Muscle layer of duodenum (tissue), 2 donors: ENCODE results near the gene TMIGD2.
"Not testable (repeated sequence)": the region's sequence is repeated elsewhere in the genome, so short reads cannot be mapped to it uniquely, and the experiment has no call there.

Source experiments
- H3K27ac ChIP-seq: one replicate; pipeline ENCODE4 v1.7.0; 2013; ENCODE audit warnings: mild to moderate bottlenecking, low read length
- H3K27me3 ChIP-seq: one replicate; pipeline ENCODE4 v1.7.0; 2013; ENCODE audit warnings: low read depth, mild to moderate bottlenecking, control low read depth, low read length
- H3K36me3 ChIP-seq, 2 donors: one replicate each; pipeline ENCODE4 v1.7.0; 2013; ENCODE audit warnings: low read length in 2 of 2, control low read depth in 1 of 2, mild to moderate bottlenecking in 1 of 2; ENCODE audit not compliant: insufficient read depth in 2 of 2, control insufficient read depth in 1 of 2
- H3K4me1 ChIP-seq, 2 donors: one replicate each; pipeline ENCODE4 v1.7.0; 2013; ENCODE audit warnings: low read length in 2 of 2, mild to moderate bottlenecking in 2 of 2, control low read depth in 1 of 2, moderate library complexity in 1 of 2; ENCODE audit not compliant: insufficient read depth in 2 of 2, control insufficient read depth in 1 of 2
- H3K4me3 ChIP-seq, 2 donors: one replicate each; pipeline ENCODE4 v1.7.0; 2013; ENCODE audit warnings: low read length in 2 of 2, low read depth in 1 of 2, mild to moderate bottlenecking in 1 of 2
- H3K9me3 ChIP-seq, 2 donors: one replicate each; pipeline ENCODE4 v1.7.0; 2013; ENCODE audit warnings: low read length in 2 of 2, control low read depth in 1 of 2, mild to moderate bottlenecking in 1 of 2; ENCODE audit not compliant: control insufficient read depth in 1 of 2
- donor health status: healthy.

TMIGD2 gene

GRCh38 chr19:4338441-4339355 lies 36.5 kb upstream of the TMIGD2 start, which contains the start of gene STAP2:
Gene STAP2, minus strand, starts transcription at chr19:4338827. Its CDS starts 74 bp downstream, at chr19:4338753.
- Histone ChIP-seq H3K27ac (peak within 1 kb of the TSS; percentile 61), H3K9me3 (no peaks in the 10 kb centered on the region), H3K27me3 (no peaks in the 10 kb centered on the region)

GRCh38 chr19:4337906-4338440 lies 35.8 kb upstream of the TMIGD2 start:
- Histone ChIP-seq H3K9me3 (no peaks in the 10 kb centered on the region), H3K4me3 (peak overlapping the region; percentile 53 to 55), H3K4me1 (peaks cover 0 to 4% of the 10 kb centered on the region in 2 donors), H3K27ac (peak overlapping the region; percentile 61), H3K27me3 (no peaks in the 10 kb centered on the region), H3K36me3 (no peaks in the 10 kb centered on the region)

More at GRCh38 chr19:4338441-4339355, 36.5 kb upstream of the TMIGD2 start, which contains the start of gene STAP2:
- Histone ChIP-seq H3K36me3 (no peaks in the 10 kb centered on the region), H3K4me3 (peak within 1 kb of the TSS; percentile 53 to 55), H3K4me1 (peaks cover 0 to 4% of the 10 kb centered on the region in 2 donors)

GRCh38 chr19:4334929-4335570 lies 32.9 kb upstream of the TMIGD2 start:
- no peaks in the 10 kb centered on the region for H3K4me1 ChIP-seq
- no peaks in the 10 kb centered on the region for H3K9me3 ChIP-seq
- H3K27ac ChIP-seq, result no peak overlapping the region
- no peaks in the 10 kb centered on the region for H3K36me3 ChIP-seq
- H3K27me3 ChIP-seq, result no peaks in the 10 kb centered on the region
- H3K4me3 ChIP-seq, result no peak overlapping the region

GRCh38 chr19:4329858-4330257 lies 27.7 kb upstream of the TMIGD2 start:
- H3K9me3 ChIP-seq, result no peaks in the 10 kb centered on the region
- no peak overlapping the region for H3K4me3 ChIP-seq
- H3K27me3 ChIP-seq, result no peaks in the 10 kb centered on the region
- peaks cover 3 to 20% of the 10 kb centered on the region in 2 donors for H3K4me1 ChIP-seq
- H3K27ac ChIP-seq, result no peak overlapping the region
- no peaks in the 10 kb centered on the region for H3K36me3 ChIP-seq

- not testable (repeated sequence) for H3K27me3 ChIP-seq, H3K9me3 ChIP-seq, H3K36me3 ChIP-seq, H3K27ac ChIP-seq
- H3K4me3 ChIP-seq, result peak overlapping the region; percentile 42 to 54
- H3K4me1 ChIP-seq, result peaks cover 3 to 20% of the 10 kb centered on the region in 2 donors
Observed at GRCh38 chr19:4328991-4329681, 26.9 kb upstream of the TMIGD2 start.

GRCh38 chr19:4328243-4328990 lies 26.2 kb upstream of the TMIGD2 start:
- Histone ChIP-seq H3K4me1 (peaks cover 3 to 20% of the 10 kb centered on the region in 2 donors), H3K27ac (no peak overlapping the region), H3K9me3 (no peaks in the 10 kb centered on the region), H3K4me3 (peak overlapping the region; percentile 53 to 54), H3K27me3 (no peaks in the 10 kb centered on the region), H3K36me3 (no peaks in the 10 kb centered on the region)

- Histone ChIP-seq H3K4me3 (peak overlapping the region; percentile 24 to 53), H3K9me3 (no peaks in the 10 kb centered on the region), H3K27me3 (no peaks in the 10 kb centered on the region), H3K36me3 (no peaks in the 10 kb centered on the region), H3K4me1 (peaks cover 3 to 20% of the 10 kb centered on the region in 2 donors), H3K27ac (no peak overlapping the region)
Observed at GRCh38 chr19:4327877-4328242, 25.7 kb upstream of the TMIGD2 start.

GRCh38 chr19:4327252-4327876 lies 25.2 kb upstream of the TMIGD2 start:
- no peaks in the 10 kb centered on the region for H3K27me3 ChIP-seq
- peak overlapping the region; percentile 24 to 53 for H3K4me3 ChIP-seq
- peaks cover 3 to 20% of the 10 kb centered on the region in 2 donors for H3K4me1 ChIP-seq
- H3K27ac ChIP-seq, result no peak overlapping the region
- H3K9me3 ChIP-seq, result no peaks in the 10 kb centered on the region
- no peaks in the 10 kb centered on the region for H3K36me3 ChIP-seq

- no peaks in the 10 kb centered on the region for H3K27me3 ChIP-seq
- no peaks in the 10 kb centered on the region for H3K36me3 ChIP-seq
- peak overlapping the region in 1 of 2 donors; percentile 24 for H3K4me3 ChIP-seq
- peaks cover 3 to 20% of the 10 kb centered on the region in 2 donors for H3K4me1 ChIP-seq
- no peak overlapping the region for H3K27ac ChIP-seq
- H3K9me3 ChIP-seq, result no peaks in the 10 kb centered on the region
Observed at GRCh38 chr19:4326837-4327251, 24.7 kb upstream of the TMIGD2 start.

GRCh38 chr19:4326215-4326836 lies 24.1 kb upstream of the TMIGD2 start:
- H3K27ac ChIP-seq, result no peak overlapping the region
- no peaks in the 10 kb centered on the region for H3K36me3 ChIP-seq
- no peaks in the 10 kb centered on the region for H3K27me3 ChIP-seq
- peaks cover 3 to 20% of the 10 kb centered on the region in 2 donors for H3K4me1 ChIP-seq
- no peak overlapping the region for H3K4me3 ChIP-seq
- H3K9me3 ChIP-seq, result no peaks in the 10 kb centered on the region
